Suprapubic skin (tissue), 4 donors: ENCODE measurements around the gene MSH4.

ENCODE experiments used
- CTCF ChIP-seq, 2 donors: fragments of 200-600 bp in 1 of 2; fragments of 450-650 bp in 1 of 2; sonication (generic) in 1 of 2; IDR thresholded peaks; one replicate each; pipeline ENCODE4 v1.5.1; 2016 to 2019; ENCODE audit warnings: antibody characterized with exemption in 2 of 2, mild to moderate bottlenecking in 1 of 2, moderate library complexity in 1 of 2
- POLR2A ChIP-seq, 2 donors: fragments of 450-650 bp; IDR thresholded peaks; one replicate each; pipeline ENCODE4 v1.6.1; 2017; ENCODE audit warnings: antibody characterized with exemption in 2 of 2, mild to moderate bottlenecking in 2 of 2, moderate library complexity in 2 of 2
- POLR2AphosphoS5 ChIP-seq, 3 donors: sonication (generic); formaldehyde crosslinking; IDR thresholded peaks; one replicate each; pipeline ENCODE4 v1.6.1; 2017; ENCODE audit warnings: antibody characterized with exemption in 3 of 3

GRCh38 chr1:75884437-75884836 is 87.8 kb downstream of the MSH4 start:
- no peak for TF ChIP-seq CTCF (IDR thresholded peaks at IDR 0.05)
- TF ChIP-seq POLR2A (IDR thresholded peaks at IDR 0.05): no peak
- no peak for TF ChIP-seq POLR2AphosphoS5 (IDR thresholded peaks at IDR 0.05)
